MM.1S (cell line): Measurements from ENCODE around the gene STX3.

Experiments
- DNase-seq: peaks from one replicate; pipeline ENCODE4 v3.0.0-alpha.2; 2015
- H2AFZ ChIP-seq: fragments of 300-600 bp; sonication (generic); 2 replicates; pipeline ENCODE4 v1.6.0; 2016; ENCODE audit warnings: antibody characterized with exemption, low read length
- H3F3A ChIP-seq: fragments of 300-600 bp; sonication (generic); 2 replicates; pipeline ENCODE4 v1.6.1; 2016; ENCODE audit warnings: mild to moderate bottlenecking, antibody characterized with exemption, low read length, moderate library complexity, mixed read lengths; ENCODE audit not compliant: insufficient read depth
- H3K27ac ChIP-seq: fragments of 300-600 bp; sonication (generic); 2 replicates; pipeline ENCODE4 v1.5.1; 2016; ENCODE audit warnings: mild to moderate bottlenecking, low read length
- H3K27me3 ChIP-seq: fragments of 300-600 bp; sonication (generic); replicated peaks from 2 replicates; pipeline ENCODE4 v1.6.0; 2016; ENCODE audit warnings: low read length; ENCODE audit not compliant: insufficient read depth
- H3K36me3 ChIP-seq: fragments of 300-600 bp; sonication (generic); replicated peaks from 2 replicates; pipeline ENCODE4 v1.6.1; 2016; ENCODE audit warnings: mild to moderate bottlenecking, low read length, mixed read lengths; ENCODE audit not compliant: insufficient read depth
- H3K4me1 ChIP-seq: fragments of 300-600 bp; sonication (generic); 2 replicates; pipeline ENCODE4 v1.6.1; 2016; ENCODE audit warnings: low read length, mixed read lengths
- H3K4me2 ChIP-seq: fragments of 300-600 bp; sonication (generic); 2 replicates; pipeline ENCODE4 v1.6.0; 2016; ENCODE audit warnings: low read depth, low read length
- H3K4me3 ChIP-seq: fragments of 300-600 bp; sonication (generic); 2 replicates; pipeline ENCODE4 v1.5.1; 2016; ENCODE audit warnings: low read length, mixed read lengths
- H3K79me2 ChIP-seq: fragments of 300-600 bp; sonication (generic); 2 replicates; pipeline ENCODE4 v1.6.1; 2016; ENCODE audit warnings: mixed run types, low read length, mixed read lengths
- H3K9ac ChIP-seq: fragments of 300-600 bp; sonication (generic); 2 replicates; pipeline ENCODE4 v1.6.1; 2016; ENCODE audit warnings: low read length, mixed read lengths
- H3K9me2 ChIP-seq: fragments of 300-600 bp; sonication (generic); replicated peaks from 2 replicates; pipeline ENCODE4 v1.6.1; 2016; ENCODE audit warnings: mild to moderate bottlenecking, low read length, mixed read lengths; ENCODE audit not compliant: insufficient read depth
- H3K9me3 ChIP-seq: fragments of 300-600 bp; sonication (generic); replicated peaks from 2 replicates; pipeline ENCODE4 v1.6.1; 2016; ENCODE audit warnings: mild to moderate bottlenecking, low read length, mixed read lengths; ENCODE audit not compliant: insufficient read depth
- H4K20me1 ChIP-seq: fragments of 300-600 bp; sonication (generic); 2 replicates; pipeline ENCODE4 v1.6.1; 2016; ENCODE audit warnings: mild to moderate bottlenecking, low read length, moderate library complexity, mixed read lengths; ENCODE audit not compliant: insufficient read depth
- CTCF ChIP-seq: fragments of 300-600 bp; sonication (generic); IDR thresholded peaks from 2 replicates; pipeline ENCODE4 v1.5.1; 2016; ENCODE audit warnings: antibody characterized with exemption, low read length, mixed read lengths
- EZH2 ChIP-seq: fragments of 300-600 bp; sonication (generic); optimal IDR thresholded peaks from 2 replicates; pipeline ENCODE3; 2017; ENCODE audit warnings: low read depth, mild to moderate bottlenecking, antibody characterized with exemption, low read length, mixed read lengths
- EZH2phosphoT487 ChIP-seq: fragments of 300-600 bp; sonication (generic); IDR thresholded peaks from 2 replicates; pipeline ENCODE4 v1.6.1; 2018; ENCODE audit warnings: antibody characterized with exemption, low read length

The STX3 gene

GRCh38 chr11:59769111-59769510 is 13.9 kb downstream of the STX3 start:
- H4K20me1 ChIP-seq = no peaks in the 10 kb centered on the region
- no peak overlapping the region for H3K4me3 ChIP-seq
- peaks cover 67% of the 10 kb centered on the region for H3K79me2 ChIP-seq

GRCh38 chr11:59769828-59770227 is 14.7 kb downstream of the STX3 start:
- TF ChIP-seq EZH2 = no peak
- TF ChIP-seq EZH2phosphoT487 = no peak
- no peak for TF ChIP-seq CTCF
- no peak overlapping the region for H2AFZ ChIP-seq
- no peak for DNase-seq
- no peak overlapping the region for H3K4me3 ChIP-seq
- H4K20me1 ChIP-seq = no peaks in the 10 kb centered on the region
- H3K27me3 ChIP-seq = no peaks in the 10 kb centered on the region
- H3K79me2 ChIP-seq = peaks cover 63% of the 10 kb centered on the region
- no peak overlapping the region for H3K27ac ChIP-seq
- H3K9me2 ChIP-seq = no peaks in the 10 kb centered on the region
- H3K9ac ChIP-seq = no peak overlapping the region
- no peak overlapping the region for H3K4me2 ChIP-seq
- no peaks in the 10 kb centered on the region for H3K9me3 ChIP-seq
- H3K36me3 ChIP-seq = no peaks in the 10 kb centered on the region
- H3K4me1 ChIP-seq = no peaks in the 10 kb centered on the region
- H3F3A ChIP-seq = no peaks in the 10 kb centered on the region

More at GRCh38 chr11:59769111-59769510, 13.9 kb downstream of the STX3 start:
- DNase-seq = no peak
- Histone ChIP-seq H3K27ac (no peak overlapping the region), H3K4me1 (no peaks in the 10 kb centered on the region), H3K9me2 (no peaks in the 10 kb centered on the region), H3K27me3 (no peaks in the 10 kb centered on the region), H3K36me3 (no peaks in the 10 kb centered on the region), H3F3A (no peaks in the 10 kb centered on the region), H3K9ac (no peak overlapping the region), H3K9me3 (no peaks in the 10 kb centered on the region), H2AFZ (no peak overlapping the region), H3K4me2 (no peak overlapping the region)
- TF ChIP-seq CTCF (no peak), EZH2phosphoT487 (no peak), EZH2 (no peak)

GRCh38 chr11:59770319-59770718 is 15.1 kb downstream of the STX3 start:
- Histone ChIP-seq H3K4me1 (no peaks in the 10 kb centered on the region), H2AFZ (no peak overlapping the region), H3K4me3 (no peak overlapping the region), H3K79me2 (peaks cover 58% of the 10 kb centered on the region), H3F3A (no peaks in the 10 kb centered on the region), H3K9me2 (no peaks in the 10 kb centered on the region), H3K27me3 (no peaks in the 10 kb centered on the region), H3K36me3 (no peaks in the 10 kb centered on the region), H3K9ac (no peak overlapping the region), H4K20me1 (no peaks in the 10 kb centered on the region), H3K9me3 (no peaks in the 10 kb centered on the region), H3K27ac (no peak overlapping the region), H3K4me2 (no peak overlapping the region)
- no peak for TF ChIP-seq EZH2phosphoT487
- TF ChIP-seq CTCF = no peak
- TF ChIP-seq EZH2 = no peak
- DNase-seq = no peak

GRCh38 chr11:59770869-59771268 is 15.7 kb downstream of the STX3 start:
- Histone ChIP-seq H3K27me3 (no peaks in the 10 kb centered on the region), H2AFZ (no peak overlapping the region), H3K9me2 (no peaks in the 10 kb centered on the region), H3K36me3 (no peaks in the 10 kb centered on the region), H3K4me1 (no peaks in the 10 kb centered on the region), H3K79me2 (peaks cover 54% of the 10 kb centered on the region), H3K9ac (no peak overlapping the region), H3K9me3 (no peaks in the 10 kb centered on the region), H4K20me1 (no peaks in the 10 kb centered on the region), H3K27ac (no peak overlapping the region), H3K4me2 (no peak overlapping the region), H3F3A (no peaks in the 10 kb centered on the region), H3K4me3 (no peak overlapping the region)
- DNase-seq = no peak
- TF ChIP-seq EZH2phosphoT487 = no peak
- no peak for TF ChIP-seq CTCF
- TF ChIP-seq EZH2 = no peak
